HG03469 (cell line): ENCODE data around the gene KCNJ16.

ENCODE experiments used
- ATAC-seq: cut with Tn5 transposase; IDR thresholded peaks from one replicate; pipeline ENCODE4 v1.9.1; 2021; ENCODE audit warnings: mild to moderate bottlenecking, moderate library complexity, moderate number of reproducible peaks; ENCODE audit not compliant: unreplicated experiment

The KCNJ16 gene

DNA sequence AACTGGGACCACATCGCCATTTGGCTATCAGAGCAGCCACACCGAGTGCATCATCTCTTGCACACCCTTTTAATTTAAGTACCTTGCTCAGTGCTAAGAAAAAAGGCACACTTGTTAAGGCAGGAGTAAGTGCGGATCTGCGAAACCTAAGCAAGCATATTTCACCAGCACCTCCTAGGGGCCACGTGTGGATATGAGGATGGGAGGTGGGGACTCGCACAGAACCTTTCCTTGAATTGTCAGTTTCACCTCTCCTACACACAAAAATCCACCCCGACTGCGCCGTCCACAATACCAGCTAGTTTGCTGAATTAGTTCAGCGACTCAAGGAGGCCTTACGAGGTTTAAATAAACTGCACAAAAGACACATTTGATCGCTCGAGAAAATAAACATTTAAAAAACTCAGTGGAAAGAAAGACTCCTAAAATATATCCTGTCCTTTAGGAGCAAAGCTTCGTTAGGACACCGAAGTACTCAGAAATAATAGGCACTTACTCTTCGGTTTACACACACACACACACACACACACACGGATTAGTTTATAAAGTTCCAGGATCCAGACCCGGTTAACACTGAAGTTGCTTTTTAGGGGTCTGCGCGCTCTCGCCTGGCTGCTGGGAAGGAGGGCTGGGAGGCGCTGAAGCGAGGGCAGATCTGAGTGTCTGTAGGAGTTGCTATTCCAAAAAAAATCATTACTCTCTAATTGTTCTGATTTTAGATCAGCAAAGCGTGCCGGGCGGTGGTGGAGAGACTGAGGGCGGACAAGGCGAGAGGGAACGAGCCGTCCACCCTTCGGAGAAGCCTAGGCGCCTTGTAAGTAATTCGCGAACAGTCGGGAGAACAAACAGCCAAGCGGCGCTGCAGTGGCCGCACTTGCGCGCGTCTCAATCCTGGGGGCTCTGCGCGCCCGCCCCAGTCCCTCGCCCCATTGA lies 93.3 kb downstream of the KCNJ16 start:
- ATAC-seq = peak; percentile 7

- ATAC-seq = peak; percentile 91
Observed at GRCh38 chr17:70168977-70169708, 94.1 kb downstream of the KCNJ16 start, which contains the start of gene KCNJ2. KCNJ2 (plus strand) TSS chr17:70169532; CDS start chr17:70175040, 5,508 bp downstream.

DNA sequence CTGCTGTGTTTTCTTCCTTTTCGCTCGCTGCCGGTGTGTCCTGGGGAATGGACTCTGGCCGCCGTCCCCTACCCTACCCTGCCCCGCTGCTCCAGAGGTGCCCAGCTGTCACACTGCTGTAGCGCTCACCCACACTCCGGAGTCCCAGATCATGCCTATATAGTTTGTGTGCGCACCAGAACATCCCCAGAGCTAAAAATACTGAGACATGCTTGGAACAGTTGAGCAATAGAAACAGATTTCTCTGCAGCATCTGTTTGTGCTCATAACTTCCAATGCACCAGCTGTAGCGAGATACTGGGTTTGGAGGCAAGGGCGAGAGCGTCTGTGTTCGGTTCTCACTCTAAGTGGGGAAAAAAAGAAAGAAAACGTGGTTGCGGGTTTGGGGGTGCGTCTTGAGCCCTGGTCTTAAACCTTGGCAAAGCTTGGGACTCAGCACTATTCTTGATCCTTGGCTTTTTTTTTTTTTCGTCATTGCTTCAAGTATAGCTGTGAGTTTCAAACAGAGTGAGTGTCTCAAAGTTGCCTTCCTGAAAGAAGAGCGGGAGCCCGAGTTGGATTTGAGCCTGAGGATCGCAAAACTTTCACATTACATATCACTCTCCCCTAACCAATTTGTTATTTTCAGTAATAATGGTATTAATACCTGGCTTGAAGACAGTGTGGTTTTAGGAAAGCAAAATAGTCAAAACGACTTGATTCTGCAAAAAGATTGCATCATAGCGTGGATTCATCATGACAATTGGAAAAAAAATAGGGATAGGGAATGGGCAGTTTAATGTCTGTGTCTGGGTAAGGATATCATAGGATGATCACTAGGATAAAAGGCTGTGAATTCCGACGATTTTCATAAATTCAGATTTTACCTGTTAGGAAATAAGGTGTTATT lies 94.9 kb downstream of the KCNJ16 start:
- ATAC-seq = no peak

- ATAC-seq = no peak
Observed at GRCh38 chr17:70171159-70171558, 96.1 kb downstream of the KCNJ16 start.

DNA sequence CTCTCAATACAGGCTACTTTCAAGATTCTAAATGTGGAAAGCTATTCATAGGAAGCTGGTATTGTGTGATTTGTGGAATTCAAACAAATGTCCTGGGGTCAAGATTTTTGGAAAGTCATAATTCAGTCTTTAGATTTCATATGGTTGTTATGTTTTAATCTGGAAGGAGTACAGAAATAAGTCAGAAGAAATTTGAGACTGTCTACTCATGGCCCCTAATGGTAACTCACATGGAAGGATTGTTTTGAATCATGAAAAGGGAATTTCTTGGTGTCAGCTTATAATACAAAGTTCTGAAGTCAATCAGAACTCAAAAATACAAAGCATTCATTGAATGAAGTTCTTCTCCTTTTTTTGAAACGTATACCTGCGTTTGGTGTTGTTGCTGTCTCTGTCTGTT lies 97.4 kb downstream of the KCNJ16 start:
- ATAC-seq = no peak

- no peak for ATAC-seq
Observed at GRCh38 chr17:70172923-70173322, 97.9 kb downstream of the KCNJ16 start.

GRCh38 chr17:70173681-70174080 lies 98.7 kb downstream of the KCNJ16 start:
- ATAC-seq = no peak

GRCh38 chr17:70181376-70181775 lies 106.4 kb downstream of the KCNJ16 start:
- ATAC-seq = no peak

DNA sequence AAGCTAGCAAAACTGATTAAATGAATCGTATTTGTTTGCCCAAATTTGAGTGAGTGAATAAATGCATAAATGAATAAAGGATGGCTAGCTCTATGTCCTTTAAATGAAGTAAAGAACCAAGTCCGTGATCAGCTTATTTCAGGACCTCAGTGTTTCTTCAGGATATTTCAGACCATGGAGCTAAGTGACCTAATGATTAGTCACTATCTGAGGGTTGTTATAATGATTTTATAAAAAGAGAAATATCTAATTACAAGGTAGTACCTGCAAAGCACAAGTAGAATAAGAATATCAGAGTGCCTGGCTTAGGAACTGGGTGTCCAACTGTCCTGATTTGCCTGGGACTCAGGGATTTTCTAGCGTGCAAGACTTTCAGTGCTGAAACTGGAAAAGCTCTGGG lies 106.8 kb downstream of the KCNJ16 start:
- no peak for ATAC-seq

DNA sequence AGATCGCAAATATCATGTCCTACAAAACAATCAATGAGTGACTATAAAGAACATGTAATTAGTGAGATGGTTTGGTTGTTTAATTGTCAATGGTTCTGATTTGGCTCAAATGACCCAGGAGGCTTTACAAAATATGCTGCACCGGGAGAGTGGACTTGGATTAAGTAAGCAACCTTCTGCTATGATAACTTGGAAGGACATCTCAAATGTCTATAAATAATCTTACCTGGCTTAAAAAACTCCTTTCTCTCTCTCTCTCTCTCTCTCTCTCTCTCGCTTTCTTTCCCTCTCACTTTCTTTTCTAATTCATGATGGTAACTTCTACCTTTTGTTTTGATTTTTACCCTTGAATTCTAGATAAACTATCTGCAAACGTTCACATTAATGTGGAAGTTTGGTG lies 108.5 kb downstream of the KCNJ16 start:
- ATAC-seq = no peak

DNA sequence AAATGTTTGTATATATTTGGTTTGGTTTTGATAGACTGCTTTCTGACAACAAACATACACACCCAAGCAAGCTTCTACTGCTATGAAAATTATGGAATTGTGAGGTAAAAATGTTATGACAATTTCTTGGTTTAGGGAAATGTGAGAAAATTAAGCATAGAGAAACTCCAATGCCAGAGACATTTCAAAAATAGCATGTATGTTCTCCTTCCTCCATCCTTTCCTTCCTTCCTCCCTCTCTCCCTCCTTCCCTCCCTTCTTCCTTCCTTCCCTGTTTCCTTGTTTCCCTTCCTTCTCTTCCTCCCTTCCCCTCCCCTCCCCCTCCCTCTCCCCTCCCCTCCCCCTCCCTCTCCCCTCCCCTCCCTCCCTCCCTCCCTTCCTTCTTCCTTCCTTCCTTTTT lies 109.2 kb downstream of the KCNJ16 start:
- ATAC-seq = no peak

- no peak for ATAC-seq
Observed at GRCh38 chr17:70184770-70185169, 109.7 kb downstream of the KCNJ16 start.
